ENCODE results near the gene CACNA1D. TPM values are rescaled to one million over a fixed set of nuclear protein-coding genes. Genes with fewer than 3 reads are reported as not detected.

The CACNA1D gene
- total and polyA plus RNA-seq, 9 of the 15 experiments (the other 6 are each of a cell fraction or from before 2014, with no cell fraction given) = 0.29 TPM; not detected in 8

- ChIA-PET CTCF (ENCODE audit: low intra/inter-chr PET ratio) (no interaction called here), POLR2A (no interaction called here)
- FAIRE-seq (no peak), DNase-seq (ENCODE audit: extremely low read depth in 1 of 4, low spot score in 3 of 4) (no peak), ATAC-seq (no peak)
- Histone ChIP-seq H3K4me1 (replicated peaks in 1 of 2; ENCODE audit: control insufficient read depth in 2 of 2, insufficient read depth in 2 of 2, low read length in 2 of 2) (no peaks in the 10 kb centered on the region), H4K20me1 (replicated peaks; ENCODE audit: control insufficient read depth, insufficient read depth, low read length) (no peaks in the 10 kb centered on the region), H3K27ac (ENCODE audit: extremely low read depth, low read depth, low read length) (no peak overlapping the region), H3K9ac (ENCODE audit: insufficient read depth in 1 of 2, low read depth in 2 of 2, low read length in 2 of 2) (no peak overlapping the region), H3K9me1 (ENCODE audit: control insufficient read depth, insufficient read depth, low read length) (no peaks in the 10 kb centered on the region), H3K4me3 (no peak overlapping the region), H3K9me3 (replicated peaks; ENCODE audit: control insufficient read depth, insufficient read depth, low read depth, low read length) (no peaks in the 10 kb centered on the region), H2AFZ (ENCODE audit: low read depth, low read length) (no peak overlapping the region), H3K79me2 (ENCODE audit: control insufficient read depth, insufficient read depth, low read length) (no peaks in the 10 kb centered on the region), H3K27me3 (ENCODE audit: control insufficient read depth in 2 of 2, insufficient read depth in 2 of 2, low read length in 2 of 2) (peaks cover 3 to 47% of the 10 kb centered on the region in 2 experiments; a peak in 3 of 5 replicates), H3K36me3 (ENCODE audit: control insufficient read depth, insufficient read depth, low read length) (no peaks in the 10 kb centered on the region), H3K4me2 (ENCODE audit: insufficient read depth, low read length) (no peak overlapping the region)
- 0% methylated on average over 6 of the region's 8 CpGs for WGBS (ENCODE audit: insufficient coverage, low coverage, missing lambda C conversion rate)
- BruUV-seq (replicated peaks) = no TSS peak
- in situ Hi-C loops (cut with MboI) (no loop called here), intact Hi-C loops (cut with micrococcal nuclease) (no loop called here)
- TF ChIP-seq SNRNP70 (optimal IDR thresholded peaks at IDR 0.05; ENCODE audit: low read depth, low read length) (no peak), ARID4B (CRISPR knock-in tag; IDR thresholded peaks at IDR 0.05) (no peak), RBM25 (IDR thresholded peaks at IDR 0.05; ENCODE audit: low read depth, low read length, severe bottlenecking) (no peak), AFF1 (IDR thresholded peaks at IDR 0.05; ENCODE audit: low read depth in 1 of 2, partially characterized antibody in 2 of 2) (no peak), YY1 (IDR thresholded peaks at IDR 0.05; ENCODE audit: borderline replicate concordance in 1 of 3, control insufficient read depth in 1 of 3, extremely low read depth in 1 of 3, insufficient read depth in 3 of 3, insufficient read length in 1 of 3, insufficient replicate concordance in 2 of 3, low read depth in 1 of 3, low read length in 2 of 3) (no peak), ELF1 (tag; IDR thresholded peaks at IDR 0.05) (no peak), SMARCA4 (IDR thresholded peaks at IDR 0.05) (no peak), U2AF2 (optimal IDR thresholded peaks at IDR 0.05; ENCODE audit: low read depth, low read length) (no peak)
Observed at GRCh38 chr3:53748512-53749271, 254.3 kb downstream of the CACNA1D start.

Data from K562 (cell line).